ENCODE data around the gene MIP.

MIP gene

GRCh38 chr12:56431850-56432249, 22.6 kb downstream of the MIP start:
- no peak overlapping the region for H3K9ac ChIP-seq (ENCODE audit: low read length)
- no peak overlapping the region for H3K27ac ChIP-seq (ENCODE audit: low read depth, low read length)
- H3K36me3 ChIP-seq (ENCODE audit: control insufficient read depth, insufficient read depth, low read length): peaks cover 63% of the 10 kb centered on the region
- no peaks in the 10 kb centered on the region for H3K27me3 ChIP-seq (ENCODE audit: control insufficient read depth, insufficient read depth, low read length)
- no peak overlapping the region for H3K4me3 ChIP-seq (ENCODE audit: low read depth, low read length)
- H3K4me1 ChIP-seq (ENCODE audit: control insufficient read depth, insufficient read depth, low read length): no peaks in the 10 kb centered on the region
- H3K9me3 ChIP-seq (ENCODE audit: control insufficient read depth, insufficient read depth, low read depth, low read length): no peaks in the 10 kb centered on the region

- Histone ChIP-seq H3K27me3 (ENCODE audit: control insufficient read depth, insufficient read depth, low read length) (no peaks in the 10 kb centered on the region), H3K4me3 (ENCODE audit: low read depth, low read length) (no peak overlapping the region), H3K9me3 (ENCODE audit: control insufficient read depth, insufficient read depth, low read depth, low read length) (no peaks in the 10 kb centered on the region), H3K27ac (ENCODE audit: low read depth, low read length) (no peak overlapping the region), H3K36me3 (ENCODE audit: control insufficient read depth, insufficient read depth, low read length) (peaks cover 65% of the 10 kb centered on the region), H3K4me1 (ENCODE audit: control insufficient read depth, insufficient read depth, low read length) (no peaks in the 10 kb centered on the region), H3K9ac (ENCODE audit: low read length) (no peak overlapping the region)
Measured at GRCh38 chr12:56431288-56431687, 23.2 kb downstream of the MIP start.

GRCh38 chr12:56425940-56426438, 28.5 kb downstream of the MIP start:
- Histone ChIP-seq H3K9me3 (ENCODE audit: control insufficient read depth, insufficient read depth, low read depth, low read length) (no peaks in the 10 kb centered on the region), H3K4me3 (ENCODE audit: low read depth, low read length) (no peak overlapping the region), H3K27ac (ENCODE audit: low read depth, low read length) (no peak overlapping the region), H3K27me3 (ENCODE audit: control insufficient read depth, insufficient read depth, low read length) (no peaks in the 10 kb centered on the region), H3K4me1 (ENCODE audit: control insufficient read depth, insufficient read depth, low read length) (no peaks in the 10 kb centered on the region), H3K9ac (ENCODE audit: low read length) (no peak overlapping the region), H3K36me3 (ENCODE audit: control insufficient read depth, insufficient read depth, low read length) (peaks cover 88% of the 10 kb centered on the region)

GRCh38 chr12:56425193-56425592, 29.3 kb downstream of the MIP start:
- Histone ChIP-seq H3K27me3 (ENCODE audit: control insufficient read depth, insufficient read depth, low read length) (no peaks in the 10 kb centered on the region), H3K4me1 (ENCODE audit: control insufficient read depth, insufficient read depth, low read length) (no peaks in the 10 kb centered on the region), H3K27ac (ENCODE audit: low read depth, low read length) (no peak overlapping the region), H3K36me3 (ENCODE audit: control insufficient read depth, insufficient read depth, low read length) (peaks cover 89% of the 10 kb centered on the region), H3K4me3 (ENCODE audit: low read depth, low read length) (no peak overlapping the region), H3K9ac (ENCODE audit: low read length) (no peak overlapping the region), H3K9me3 (ENCODE audit: control insufficient read depth, insufficient read depth, low read depth, low read length) (no peaks in the 10 kb centered on the region)

- H3K9me3 ChIP-seq (ENCODE audit: control insufficient read depth, insufficient read depth, low read depth, low read length): no peaks in the 10 kb centered on the region
- H3K27me3 ChIP-seq (ENCODE audit: control insufficient read depth, insufficient read depth, low read length): no peaks in the 10 kb centered on the region
- H3K9ac ChIP-seq (ENCODE audit: low read length): no peak overlapping the region
- no peak overlapping the region for H3K4me3 ChIP-seq (ENCODE audit: low read depth, low read length)
- peaks cover 93% of the 10 kb centered on the region for H3K36me3 ChIP-seq (ENCODE audit: control insufficient read depth, insufficient read depth, low read length)
- no peak overlapping the region for H3K27ac ChIP-seq (ENCODE audit: low read depth, low read length)
- H3K4me1 ChIP-seq (ENCODE audit: control insufficient read depth, insufficient read depth, low read length): no peaks in the 10 kb centered on the region
Measured at GRCh38 chr12:56420411-56420810, 34.0 kb downstream of the MIP start.

GRCh38 chr12:56417739-56418138, 36.7 kb downstream of the MIP start:
- H3K36me3 ChIP-seq (ENCODE audit: control insufficient read depth, insufficient read depth, low read length): peaks cover 84% of the 10 kb centered on the region
- H3K9ac ChIP-seq (ENCODE audit: low read length): no peak overlapping the region
- no peak overlapping the region for H3K27ac ChIP-seq (ENCODE audit: low read depth, low read length)
- H3K27me3 ChIP-seq (ENCODE audit: control insufficient read depth, insufficient read depth, low read length): no peaks in the 10 kb centered on the region
- H3K9me3 ChIP-seq (ENCODE audit: control insufficient read depth, insufficient read depth, low read depth, low read length): no peaks in the 10 kb centered on the region
- no peak overlapping the region for H3K4me3 ChIP-seq (ENCODE audit: low read depth, low read length)
- H3K4me1 ChIP-seq (ENCODE audit: control insufficient read depth, insufficient read depth, low read length): no peaks in the 10 kb centered on the region

GRCh38 chr12:56414401-56414800, 40.1 kb downstream of the MIP start:
- Histone ChIP-seq H3K4me1 (ENCODE audit: control insufficient read depth, insufficient read depth, low read length) (no peaks in the 10 kb centered on the region), H3K36me3 (ENCODE audit: control insufficient read depth, insufficient read depth, low read length) (peaks cover 58% of the 10 kb centered on the region), H3K4me3 (ENCODE audit: low read depth, low read length) (no peak overlapping the region)

GRCh38 chr12:56413392-56413791, 41.1 kb downstream of the MIP start:
- Histone ChIP-seq H3K9ac (ENCODE audit: low read length) (no peak overlapping the region), H3K27ac (ENCODE audit: low read depth, low read length) (no peak overlapping the region), H3K27me3 (ENCODE audit: control insufficient read depth, insufficient read depth, low read length) (no peaks in the 10 kb centered on the region), H3K4me3 (ENCODE audit: low read depth, low read length) (no peak overlapping the region), H3K36me3 (ENCODE audit: control insufficient read depth, insufficient read depth, low read length) (peaks cover 48% of the 10 kb centered on the region), H3K9me3 (ENCODE audit: control insufficient read depth, insufficient read depth, low read depth, low read length) (no peaks in the 10 kb centered on the region), H3K4me1 (ENCODE audit: control insufficient read depth, insufficient read depth, low read length) (no peaks in the 10 kb centered on the region)

More at GRCh38 chr12:56414401-56414800, 40.1 kb downstream of the MIP start:
- Histone ChIP-seq H3K9ac (ENCODE audit: low read length) (no peak overlapping the region), H3K27ac (ENCODE audit: low read depth, low read length) (no peak overlapping the region), H3K9me3 (ENCODE audit: control insufficient read depth, insufficient read depth, low read depth, low read length) (no peaks in the 10 kb centered on the region), H3K27me3 (ENCODE audit: control insufficient read depth, insufficient read depth, low read length) (no peaks in the 10 kb centered on the region)

GRCh38 chr12:56411781-56412639, 42.4 kb downstream of the MIP start:
- H3K4me3 ChIP-seq (ENCODE audit: low read depth, low read length): no peak overlapping the region
- no peaks in the 10 kb centered on the region for H3K27me3 ChIP-seq (ENCODE audit: control insufficient read depth, insufficient read depth, low read length)
- peaks cover 35% of the 10 kb centered on the region for H3K36me3 ChIP-seq (ENCODE audit: control insufficient read depth, insufficient read depth, low read length)
- H3K9ac ChIP-seq (ENCODE audit: low read length): no peak overlapping the region
- H3K27ac ChIP-seq (ENCODE audit: low read depth, low read length): no peak overlapping the region
- no peaks in the 10 kb centered on the region for H3K9me3 ChIP-seq (ENCODE audit: control insufficient read depth, insufficient read depth, low read depth, low read length)
- H3K4me1 ChIP-seq (ENCODE audit: control insufficient read depth, insufficient read depth, low read length): no peaks in the 10 kb centered on the region

- Histone ChIP-seq H3K27me3 (ENCODE audit: control insufficient read depth, insufficient read depth, low read length) (no peaks in the 10 kb centered on the region), H3K36me3 (ENCODE audit: control insufficient read depth, insufficient read depth, low read length) (peaks cover 23% of the 10 kb centered on the region), H3K4me1 (ENCODE audit: control insufficient read depth, insufficient read depth, low read length) (no peaks in the 10 kb centered on the region), H3K4me3 (ENCODE audit: low read depth, low read length) (no peak overlapping the region), H3K27ac (ENCODE audit: low read depth, low read length) (no peak overlapping the region), H3K9ac (ENCODE audit: low read length) (no peak overlapping the region), H3K9me3 (ENCODE audit: control insufficient read depth, insufficient read depth, low read depth, low read length) (no peaks in the 10 kb centered on the region)
Measured at GRCh38 chr12:56410768-56411167, 43.7 kb downstream of the MIP start.

GRCh38 chr12:56408799-56409417, 45.5 kb downstream of the MIP start:
- no peak overlapping the region for H3K9ac ChIP-seq (ENCODE audit: low read length)
- peaks cover 11% of the 10 kb centered on the region for H3K36me3 ChIP-seq (ENCODE audit: control insufficient read depth, insufficient read depth, low read length)
- no peak overlapping the region for H3K27ac ChIP-seq (ENCODE audit: low read depth, low read length)
- H3K27me3 ChIP-seq (ENCODE audit: control insufficient read depth, insufficient read depth, low read length): no peaks in the 10 kb centered on the region
- no peaks in the 10 kb centered on the region for H3K9me3 ChIP-seq (ENCODE audit: control insufficient read depth, insufficient read depth, low read depth, low read length)
- H3K4me3 ChIP-seq (ENCODE audit: low read depth, low read length): no peak overlapping the region
- H3K4me1 ChIP-seq (ENCODE audit: control insufficient read depth, insufficient read depth, low read length): no peaks in the 10 kb centered on the region

Data from HUES6 (cell line).